K562 (cell line): ENCODE measurements around the gene SMIM35. TPM values are rescaled to one million over a fixed set of nuclear protein-coding genes. Genes with fewer than 3 reads are reported as not detected.

Experiments used
- ATAC-seq: fragments of 200-7000 bp; cut with Tn5 transposase; 3 replicates; pipeline ENCODE4 v1.9.1; 2020; ENCODE audit warnings: moderate library complexity
- BruUV-seq: library from RNA; stranded (reverse); fragments of 400-500 nt; replicated peaks from 2 replicates; lab custom pipeline; 2021; lab: Mats Ljungman, UMichigan
- CTCF ChIA-PET: fragments of 300-600 bp; formaldehyde crosslinking; extraction: SDS; loops from one replicate; lab custom pipeline; 2021; ENCODE audit warnings: low intra/inter-chr PET ratio; lab: Yijun Ruan, JAX
- POLR2A ChIA-PET: fragments of 300-600, 350-650 bp; sonication (Branson Sonifier 250); formaldehyde crosslinking; extraction: SDS; loops from one replicate; lab custom pipeline; 2021; ENCODE audit warnings: antibody characterized with exemption, inconsistent platforms; lab: Yijun Ruan, JAX
- DNase-seq, 4 experiments: peaks; one replicate each; pipeline versions ENCODE4 v3.0.0 to v3.0.0-alpha.2; 2011 to 2018; ENCODE audit warnings: low spot score in 3 of 4, mixed read lengths in 3 of 4; ENCODE audit errors: extremely low read depth in 1 of 4
- FAIRE-seq: peaks from 2 replicates; lab custom pipeline; 2011; peaks lifted over from hg19 to GRCh38; lab: Jason Lieb, UNC
- H2AFZ ChIP-seq: 2 replicates; pipeline ENCODE4 v1.6.0; 2011; ENCODE audit warnings: low read depth, low read length, control low read depth, inconsistent platforms
- H3K27ac ChIP-seq: fragments of 200-600 bp; 3 replicates; pipeline ENCODE4 v1.8.0; 2011; ENCODE audit warnings: low read depth, mild to moderate bottlenecking, control low read depth, inconsistent platforms, low read length, moderate library complexity, mixed read lengths; ENCODE audit errors: extremely low read depth
- H3K27me3 ChIP-seq, 2 experiments: fragments of 300-600 bp in 1 of 2; 2 replicates in 1 of 2; 3 replicates in 1 of 2; pipeline versions ENCODE4 v1.6.0 to v1.8.0; 2011; ENCODE audit warnings: inconsistent platforms in 2 of 2, low read length in 2 of 2, mild to moderate bottlenecking in 1 of 2, mixed read lengths in 1 of 2, moderate library complexity in 1 of 2; ENCODE audit not compliant: control insufficient read depth in 2 of 2, insufficient read depth in 2 of 2
- H3K36me3 ChIP-seq: fragments of 300-600 bp; 3 replicates; pipeline ENCODE4 v1.8.0; 2011; ENCODE audit warnings: mild to moderate bottlenecking, low read length, inconsistent platforms; ENCODE audit not compliant: control insufficient read depth, insufficient read depth
- H3K4me1 ChIP-seq, 2 experiments: fragments of 200-600 bp in 1 of 2; replicated peaks in 1 of 2; 2 replicates in 1 of 2; 3 replicates in 1 of 2; pipeline versions ENCODE4 v1.5.1 to v1.8.0; 2011; ENCODE audit warnings: inconsistent platforms in 2 of 2, low read length in 2 of 2, mild to moderate bottlenecking in 1 of 2, mixed read lengths in 1 of 2, moderate library complexity in 1 of 2; ENCODE audit not compliant: control insufficient read depth in 2 of 2, insufficient read depth in 2 of 2
- H3K4me2 ChIP-seq: 2 replicates; pipeline ENCODE4 v1.6.1; 2011; ENCODE audit warnings: low read length, control low read depth, inconsistent platforms, mixed read lengths; ENCODE audit not compliant: insufficient read depth
- H3K4me3 ChIP-seq: fragments of 200-600 bp; sonication (generic), shearing (Covaris generic); 2 replicates; pipeline ENCODE4 v1.5.1; 2016; ENCODE audit warnings: control low read depth, inconsistent platforms
- H3K79me2 ChIP-seq: fragments of 200-600 bp; 3 replicates; pipeline ENCODE4 v1.8.0; 2011; ENCODE audit warnings: low read length, inconsistent platforms; ENCODE audit not compliant: control insufficient read depth, insufficient read depth
- H3K9ac ChIP-seq, 2 experiments: 2 replicates each; pipeline versions ENCODE4 v1.6.0 to v1.6.1; 2011; ENCODE audit warnings: low read depth in 2 of 2, low read length in 2 of 2, control low read depth in 1 of 2, inconsistent platforms in 1 of 2, mild to moderate bottlenecking in 1 of 2, mixed read lengths in 1 of 2; ENCODE audit not compliant: insufficient read depth in 1 of 2
- H3K9me1 ChIP-seq: one replicate; pipeline ENCODE4 v1.6.0; 2011; ENCODE audit warnings: inconsistent platforms, mild to moderate bottlenecking, low read length, moderate library complexity; ENCODE audit not compliant: control insufficient read depth, insufficient read depth
- H3K9me3 ChIP-seq: replicated peaks from 2 replicates; pipeline ENCODE4 v1.5.1; 2011; ENCODE audit warnings: low read depth, low read length, inconsistent platforms; ENCODE audit not compliant: control insufficient read depth, insufficient read depth
- H4K20me1 ChIP-seq: replicated peaks from 2 replicates; pipeline ENCODE4 v1.6.1; 2011; ENCODE audit warnings: low read length, inconsistent platforms, mixed read lengths; ENCODE audit not compliant: control insufficient read depth, insufficient read depth
- BCLAF1 ChIP-seq, 2 experiments: fragments of 450-650 bp in 1 of 2; IDR thresholded peaks; 2 replicates each; pipeline ENCODE4 v1.6.1; 2011 to 2017; ENCODE audit warnings: low read depth in 2 of 2, antibody characterized with exemption in 1 of 2, borderline replicate concordance in 1 of 2, low read length in 1 of 2, mild to moderate bottlenecking in 1 of 2, mixed read lengths in 1 of 2; ENCODE audit not compliant: control insufficient read depth in 1 of 2
- CBX1 ChIP-seq: sonication (generic); IDR thresholded peaks from 2 replicates; pipeline ENCODE4 v1.6.1; 2016; ENCODE audit warnings: antibody characterized with exemption, low read depth, mild to moderate bottlenecking
- FOXK1 ChIP-seq: sonication (generic); formaldehyde crosslinking; IDR thresholded peaks from 2 replicates; pipeline ENCODE4 v1.8.0; 2022; ENCODE audit warnings: missing genetic modification reagents, mild to moderate bottlenecking, borderline replicate concordance
- FOXK2 ChIP-seq, 2 experiments: fragments of 450-650 bp; IDR thresholded peaks in 1 of 2; conservative IDR thresholded peaks in 1 of 2; 2 replicates each; pipeline ENCODE4 v1.6.1; 2016; ENCODE audit warnings: low read depth in 2 of 2, mild to moderate bottlenecking in 1 of 2
- FOXO4 ChIP-seq: fragments of 450-650 bp; formaldehyde crosslinking; IDR thresholded peaks from 2 replicates; pipeline ENCODE4 v1.4.0; 2020; ENCODE audit warnings: mild to moderate bottlenecking, moderate library complexity
- HSF4 ChIP-seq: fragments of 250-450 bp; sonication (Bioruptor Pico); IDR thresholded peaks from 2 replicates; pipeline ENCODE4 v2.1.2; 2022; ENCODE audit warnings: mild to moderate bottlenecking, moderate library complexity, borderline replicate concordance
- NFXL1 ChIP-seq: fragments of 450-650 bp; formaldehyde crosslinking; IDR thresholded peaks from 2 replicates; pipeline ENCODE4 v1.4.0; 2021; ENCODE audit warnings: mild to moderate bottlenecking
- POLR2G ChIP-seq: fragments of 200-400 bp; formaldehyde crosslinking; IDR thresholded peaks from 2 replicates; pipeline ENCODE4 v1.6.1; 2017; ENCODE audit warnings: low read depth, mild to moderate bottlenecking, antibody characterized with exemption, low read length, moderate library complexity
- RBM14 ChIP-seq: fragments of 200-400 bp; formaldehyde crosslinking; IDR thresholded peaks from 2 replicates; pipeline ENCODE4 v1.6.1; 2018; ENCODE audit warnings: low read depth, mild to moderate bottlenecking, low read length, moderate library complexity, borderline replicate concordance; ENCODE audit not compliant: insufficient read depth
- RFX1 ChIP-seq: fragments of 450-650 bp; IDR thresholded peaks from 2 replicates; pipeline ENCODE4 v1.6.1; 2016; ENCODE audit warnings: mild to moderate bottlenecking, moderate library complexity
- TAF15 ChIP-seq: fragments of 200-400 bp; formaldehyde crosslinking; IDR thresholded peaks from 2 replicates; pipeline ENCODE4 v1.6.1; 2017; ENCODE audit warnings: mild to moderate bottlenecking, low read depth, low read length, moderate library complexity
- ZNF75A ChIP-seq: fragments of 450-650 bp; formaldehyde crosslinking; IDR thresholded peaks from 2 replicates; pipeline ENCODE4 v1.4.0; 2020; ENCODE audit warnings: mild to moderate bottlenecking
- ZZZ3 ChIP-seq: fragments of 450-650 bp; IDR thresholded peaks from 2 replicates; pipeline ENCODE4 v1.6.1; 2016; ENCODE audit warnings: antibody characterized with exemption, mild to moderate bottlenecking, moderate library complexity
- WGBS: fragments of 100-300 bp; shearing (Covaris generic); methylation state at CpG from one replicate; pipeline ENCODE4 v1.1.6; 2016; ENCODE audit warnings: low coverage, mixed read lengths; ENCODE audit not compliant: insufficient coverage; ENCODE audit errors: missing lambda C conversion rate; 5-methylcytosine and 5-hydroxymethylcytosine counted together
- in situ Hi-C: fragments of 300-500 bp; cut with MboI; formaldehyde crosslinking; loops from 4 replicates; pipeline ENCODE4 v1.15.0; 2018; ENCODE audit warnings: inconsistent platforms, mixed read lengths
- intact Hi-C: fragments of 100-400 bp; cut with micrococcal nuclease; formaldehyde crosslinking; loops from 2 replicates; pipeline ENCODE4 v1.14.2; 2022
- polyA plus RNA-seq, 8 experiments: library from polyadenylated mRNA; depleted of rRNA in 4 of 8; stranded (reverse) in 5 of 8; unstranded in 3 of 8; fragments of >200 nt; fragmentation: Nextera tagmentation in 2 of 8; fragmentation: Illumina TruSeq in 1 of 8; extraction: Ambion mirVana in 2 of 8; extraction: Trizol in 1 of 8; gene quantifications; 2 replicates each; pipeline versions ENCODE4 v1.2.1 to v1.2.3, GENCODE V29; 2011 to 2014; ENCODE audit warnings: inconsistent platforms in 1 of 8, missing spikeins in 1 of 8
- total RNA-seq, 7 experiments: library from RNA; depleted of rRNA in 6 of 7; stranded (reverse); fragments of >200 nt in 6 of 7; fragmentation: Illumina TruSeq in 2 of 7; extraction: Trizol in 2 of 7; gene quantifications; 2 replicates each; pipeline versions ENCODE4 v1.2.1 to v1.2.3, GENCODE V29; 2011 to 2021; ENCODE audit warnings: low replicate concordance in 1 of 7
- TF ChIP-seq, protein P1 (sequence below), 2 experiments: fragments of 450-650 bp; conservative IDR thresholded peaks; 2 replicates each; pipeline ENCODE4 v1.6.1; 2017; ENCODE audit warnings: mild to moderate bottlenecking in 2 of 2, moderate library complexity in 2 of 2

SMIM35 gene
- total and polyA plus RNA-seq, 9 of the 15 experiments (the other 6 are each of a cell fraction or from before 2014, with no cell fraction given): 0.03 TPM; not detected in 7

DNA sequence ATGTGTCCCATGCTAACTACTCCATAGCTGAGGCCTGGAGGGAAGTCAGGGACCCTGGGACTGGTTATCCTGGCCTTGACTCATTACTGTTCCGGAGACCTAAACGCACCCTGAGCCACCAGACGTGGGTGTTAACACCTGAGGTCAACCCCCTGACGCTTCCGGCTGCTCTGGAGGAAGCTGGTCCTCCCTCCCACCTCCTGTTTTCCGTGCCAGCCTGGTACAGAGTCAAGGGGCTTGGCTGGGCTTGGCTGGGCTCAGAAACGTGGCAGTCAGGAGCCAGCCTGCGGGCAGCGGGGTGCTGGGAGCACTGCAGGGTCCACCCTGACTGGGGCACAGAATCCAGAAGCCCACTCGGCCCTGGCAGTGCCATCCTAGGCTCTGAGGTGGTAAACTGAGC is 7.3 kb downstream of the SMIM35 start:
- no peak overlapping the region for H3K27ac ChIP-seq
- no peak overlapping the region for H2AFZ ChIP-seq
- POLR2A ChIA-PET: interaction anchor here (0.6 to 2.0 kb wide), 5 partner anchors 11 to 19 kb away, joined by 3 to 8 read pairs (median 3); no protein-coding TSS in a partner anchor
- CTCF ChIA-PET: no interaction called here
- H4K20me1 ChIP-seq: no peaks in the 10 kb centered on the region
- BruUV-seq: no TSS peak
- no peaks in the 10 kb centered on the region for H3K9me1 ChIP-seq
- H3K9me3 ChIP-seq: no peaks in the 10 kb centered on the region
- H3K9ac ChIP-seq: no peak overlapping the region; a peak in 1 of 4 replicates
- in situ Hi-C loops (no loop called here), intact Hi-C loops (no loop called here)
- 13% methylated on average over 9 of the region's 10 CpGs for WGBS
- FAIRE-seq: no peak
- H3K4me3 ChIP-seq: no peak overlapping the region
- no peak for ATAC-seq
- peaks cover 8 to 25% of the 10 kb centered on the region in 2 experiments; a peak in 4 of 5 replicates for H3K4me1 ChIP-seq
- H3K4me2 ChIP-seq: no peak overlapping the region
- H3K79me2 ChIP-seq: no peaks in the 10 kb centered on the region
- H3K36me3 ChIP-seq: no peaks in the 10 kb centered on the region
- peaks cover 0 to 24% of the 10 kb centered on the region in 2 experiments; a peak in 3 of 5 replicates for H3K27me3 ChIP-seq
- DNase-seq: no peak
- no peak for TF ChIP-seq RBM14
- TF ChIP-seq CBX1: no peak
- TF ChIP-seq TAF15: no peak
- TF ChIP-seq, protein P1, sequence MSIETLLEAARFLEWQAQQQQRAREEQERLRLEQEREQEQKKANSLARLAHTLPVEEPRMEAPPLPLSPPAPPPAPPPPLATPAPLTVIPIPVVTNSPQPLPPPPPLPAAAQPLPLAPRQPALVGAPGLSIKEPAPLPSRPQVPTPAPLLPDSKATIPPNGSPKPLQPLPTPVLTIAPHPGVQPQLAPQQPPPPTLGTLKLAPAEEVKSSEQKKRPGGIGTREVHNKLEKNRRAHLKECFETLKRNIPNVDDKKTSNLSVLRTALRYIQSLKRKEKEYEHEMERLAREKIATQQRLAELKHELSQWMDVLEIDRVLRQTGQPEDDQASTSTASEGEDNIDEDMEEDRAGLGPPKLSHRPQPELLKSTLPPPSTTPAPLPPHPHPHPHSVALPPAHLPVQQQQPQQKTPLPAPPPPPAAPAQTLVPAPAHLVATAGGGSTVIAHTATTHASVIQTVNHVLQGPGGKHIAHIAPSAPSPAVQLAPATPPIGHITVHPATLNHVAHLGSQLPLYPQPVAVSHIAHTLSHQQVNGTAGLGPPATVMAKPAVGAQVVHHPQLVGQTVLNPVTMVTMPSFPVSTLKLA (conservative IDR thresholded peaks at IDR 0.05): no peak
- TF ChIP-seq FOXK2 (conservative IDR thresholded peaks at IDR 0.05 in 1 of 2, IDR thresholded peaks at IDR 0.05 in 1 of 2; ENCODE audit: low read depth in 2 of 2): no peak
- TF ChIP-seq ZNF75A (CRISPR knock-in tag): no peak
- TF ChIP-seq POLR2G: no peak
- no peak for TF ChIP-seq NFXL1
- no peak for TF ChIP-seq FOXK1
- no peak for TF ChIP-seq BCLAF1 (IDR thresholded peaks at IDR 0.05; ENCODE audit: borderline replicate concordance in 1 of 2, control insufficient read depth in 1 of 2, low read depth in 2 of 2, low read length in 1 of 2)
- TF ChIP-seq RFX1: no peak
- TF ChIP-seq ZZZ3: no peak
- no peak for TF ChIP-seq HSF4 (CRISPR knock-in tag)
- TF ChIP-seq FOXO4: no peak
